ENCODE data around the gene MAP3K15. TPM values are rescaled to one million over a fixed set of nuclear protein-coding genes. Genes with fewer than 3 reads are reported as not detected.
A peak's percentile ranks its signal among the peaks of the same experiment; 100 is the strongest.

The MAP3K15 gene
- total RNA-seq, 2 experiments from 2014 or later, result 0.14 TPM; not detected in 1

GRCh38 chrX:19549838-19550237 is 34.5 kb upstream of the MAP3K15 start:
- intact Hi-C loops (cut with DNase I, micrococcal nuclease), result loop anchor here in 1 of 2 experiments (5.0 to 10.0 kb wide), 2 partner anchors 442 to 575 kb away; partner anchors contain the start of gene BCLAF3
- H3K27me3 ChIP-seq (ENCODE audit: control insufficient read depth in 1 of 2, insufficient read depth in 2 of 2, low read length in 2 of 2), result no peaks in the 10 kb centered on the region
- peaks cover 73% of the 10 kb centered on the region for H3K36me3 Mint-ChIP-seq (ENCODE audit: low read depth)
- DNase-seq (peak in 1 of 14 experiments; percentile 19), ATAC-seq (ENCODE audit: poor library complexity) (no peak)
- ChIA-PET POLR2A (no interaction called here), CTCF (no interaction called here)
- no peaks in the 10 kb centered on the region for H3K9me3 ChIP-seq (ENCODE audit: control insufficient read depth in 1 of 2, insufficient read depth in 1 of 2, low read length in 2 of 2)
- H3K27ac Mint-ChIP-seq, result peak overlapping the region; percentile 63
- no peaks in the 10 kb centered on the region for H3K9me3 Mint-ChIP-seq
- no peak overlapping the region for H3K27ac ChIP-seq (ENCODE audit: low read depth in 1 of 2, low read length in 2 of 2)
- H3K36me3 ChIP-seq (ENCODE audit: insufficient read depth, low read length), result peaks cover 58% of the 10 kb centered on the region
- H3K4me1 ChIP-seq (ENCODE audit: insufficient read depth, low read length), result peaks cover 4% of the 10 kb centered on the region
- TF ChIP-seq, protein P1, sequence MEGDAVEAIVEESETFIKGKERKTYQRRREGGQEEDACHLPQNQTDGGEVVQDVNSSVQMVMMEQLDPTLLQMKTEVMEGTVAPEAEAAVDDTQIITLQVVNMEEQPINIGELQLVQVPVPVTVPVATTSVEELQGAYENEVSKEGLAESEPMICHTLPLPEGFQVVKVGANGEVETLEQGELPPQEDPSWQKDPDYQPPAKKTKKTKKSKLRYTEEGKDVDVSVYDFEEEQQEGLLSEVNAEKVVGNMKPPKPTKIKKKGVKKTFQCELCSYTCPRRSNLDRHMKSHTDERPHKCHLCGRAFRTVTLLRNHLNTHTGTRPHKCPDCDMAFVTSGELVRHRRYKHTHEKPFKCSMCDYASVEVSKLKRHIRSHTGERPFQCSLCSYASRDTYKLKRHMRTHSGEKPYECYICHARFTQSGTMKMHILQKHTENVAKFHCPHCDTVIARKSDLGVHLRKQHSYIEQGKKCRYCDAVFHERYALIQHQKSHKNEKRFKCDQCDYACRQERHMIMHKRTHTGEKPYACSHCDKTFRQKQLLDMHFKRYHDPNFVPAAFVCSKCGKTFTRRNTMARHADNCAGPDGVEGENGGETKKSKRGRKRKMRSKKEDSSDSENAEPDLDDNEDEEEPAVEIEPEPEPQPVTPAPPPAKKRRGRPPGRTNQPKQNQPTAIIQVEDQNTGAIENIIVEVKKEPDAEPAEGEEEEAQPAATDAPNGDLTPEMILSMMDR (IDR thresholded peaks at IDR 0.05), result no peak
- H3K4me1 Mint-ChIP-seq (ENCODE audit: low read depth), result no peaks in the 10 kb centered on the region
- H3K4me3 Mint-ChIP-seq, result no peak overlapping the region
- H3K4me3 ChIP-seq (ENCODE audit: low read length), result no peak overlapping the region
- no peaks in the 10 kb centered on the region for H3K27me3 Mint-ChIP-seq

DNA sequence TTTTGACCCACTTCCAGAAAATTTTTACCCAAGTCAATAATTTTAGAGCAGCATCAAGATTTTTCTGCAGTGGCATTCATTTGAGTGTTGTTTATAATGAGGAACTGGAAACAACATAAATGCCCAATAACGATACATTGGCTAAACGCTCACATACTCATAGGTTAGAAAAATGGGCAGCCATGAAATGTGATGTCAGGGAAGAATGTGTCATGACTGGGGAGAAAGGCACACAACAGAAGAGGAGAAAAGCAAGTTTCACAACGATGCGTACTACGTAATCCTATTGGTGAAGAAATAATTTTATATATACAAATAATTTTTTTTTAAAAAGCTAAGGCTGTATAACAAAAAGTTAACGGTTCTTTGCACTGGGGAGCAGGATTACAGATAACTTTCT is 33.6 kb upstream of the MAP3K15 start:
- ATAC-seq (ENCODE audit: poor library complexity), result no peak
- Mint-ChIP-seq H3K4me3 (no peak overlapping the region), H3K36me3 (ENCODE audit: low read depth) (peaks cover 78% of the 10 kb centered on the region), H3K27ac (peak overlapping the region; percentile 65), H3K27me3 (no peaks in the 10 kb centered on the region), H3K4me1 (ENCODE audit: low read depth) (no peaks in the 10 kb centered on the region), H3K9me3 (no peaks in the 10 kb centered on the region)
- Histone ChIP-seq H3K4me1 (ENCODE audit: insufficient read depth, low read length) (peaks cover 4% of the 10 kb centered on the region), H3K9me3 (ENCODE audit: control insufficient read depth in 1 of 2, insufficient read depth in 1 of 2, low read length in 2 of 2) (no peaks in the 10 kb centered on the region), H3K27ac (ENCODE audit: low read depth in 1 of 2, low read length in 2 of 2) (no peak overlapping the region), H3K36me3 (ENCODE audit: insufficient read depth, low read length) (peaks cover 62% of the 10 kb centered on the region), H3K4me3 (ENCODE audit: low read length) (no peak overlapping the region), H3K27me3 (ENCODE audit: control insufficient read depth in 1 of 2, insufficient read depth in 2 of 2, low read length in 2 of 2) (no peaks in the 10 kb centered on the region)
- CTCF ChIA-PET, result no interaction called here
- no peak for DNase-seq
- POLR2A ChIA-PET, result no interaction called here
- intact Hi-C loops (cut with DNase I, micrococcal nuclease), result loop anchor here in 1 of 2 experiments (5.0 to 10.0 kb wide), 2 partner anchors 443 to 576 kb away; partner anchors contain the start of gene BCLAF3
- TF ChIP-seq, protein P1 (IDR thresholded peaks at IDR 0.05), result no peak

DNA sequence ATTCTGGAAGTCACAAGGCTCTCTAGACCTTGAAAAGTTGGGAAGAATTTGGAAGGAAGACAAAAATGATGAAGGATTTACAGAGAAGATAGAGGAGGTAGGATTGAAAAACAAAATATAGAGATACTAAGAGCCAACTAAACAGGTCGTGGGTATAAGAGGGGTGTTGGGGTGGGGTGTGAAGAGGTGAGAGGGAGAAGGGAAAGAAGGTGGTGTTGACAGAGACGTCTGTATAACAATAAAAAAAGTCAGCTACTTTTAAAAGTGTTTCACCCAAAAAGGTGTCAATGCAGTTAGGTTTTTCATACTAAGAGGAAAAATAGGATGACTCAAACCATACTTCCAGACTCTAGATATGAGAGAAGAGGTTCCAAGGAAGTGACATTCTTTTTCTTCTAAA is 33.0 kb upstream of the MAP3K15 start:
- ATAC-seq (ENCODE audit: poor library complexity) (no peak), DNase-seq (no peak)
- intact Hi-C loops (cut with DNase I, micrococcal nuclease), result loop anchor here in 1 of 2 experiments (5.0 to 10.0 kb wide), 2 partner anchors 444 to 577 kb away; partner anchors contain the start of gene BCLAF3
- H3K27ac Mint-ChIP-seq, result peak overlapping the region; percentile 65
- TF ChIP-seq, protein P1 (IDR thresholded peaks at IDR 0.05), result no peak
- no peaks in the 10 kb centered on the region for H3K9me3 ChIP-seq (ENCODE audit: control insufficient read depth in 1 of 2, insufficient read depth in 1 of 2, low read length in 2 of 2)
- no peaks in the 10 kb centered on the region for H3K9me3 Mint-ChIP-seq
- ChIA-PET POLR2A (no interaction called here), CTCF (no interaction called here)
- H3K36me3 ChIP-seq (ENCODE audit: insufficient read depth, low read length), result peaks cover 65% of the 10 kb centered on the region
- H3K27me3 Mint-ChIP-seq, result no peaks in the 10 kb centered on the region
- no peaks in the 10 kb centered on the region for H3K27me3 ChIP-seq (ENCODE audit: control insufficient read depth in 1 of 2, insufficient read depth in 2 of 2, low read length in 2 of 2)
- H3K36me3 Mint-ChIP-seq (ENCODE audit: low read depth), result peaks cover 82% of the 10 kb centered on the region
- H3K4me3 Mint-ChIP-seq, result no peak overlapping the region
- H3K4me1 ChIP-seq (ENCODE audit: insufficient read depth, low read length), result peaks cover 4% of the 10 kb centered on the region
- no peaks in the 10 kb centered on the region for H3K4me1 Mint-ChIP-seq (ENCODE audit: low read depth)
- H3K4me3 ChIP-seq (ENCODE audit: low read length), result no peak overlapping the region
- no peak overlapping the region for H3K27ac ChIP-seq (ENCODE audit: low read depth in 1 of 2, low read length in 2 of 2)
